ENCODE data around the gene ST8SIA1. TPM values are rescaled to one million over a fixed set of nuclear protein-coding genes. Genes with fewer than 3 reads are reported as not detected.

ST8SIA1 gene
- total and polyA plus RNA-seq, 2 of the 4 experiments (the other 2 are of a cell fraction), result not detected

DNA sequence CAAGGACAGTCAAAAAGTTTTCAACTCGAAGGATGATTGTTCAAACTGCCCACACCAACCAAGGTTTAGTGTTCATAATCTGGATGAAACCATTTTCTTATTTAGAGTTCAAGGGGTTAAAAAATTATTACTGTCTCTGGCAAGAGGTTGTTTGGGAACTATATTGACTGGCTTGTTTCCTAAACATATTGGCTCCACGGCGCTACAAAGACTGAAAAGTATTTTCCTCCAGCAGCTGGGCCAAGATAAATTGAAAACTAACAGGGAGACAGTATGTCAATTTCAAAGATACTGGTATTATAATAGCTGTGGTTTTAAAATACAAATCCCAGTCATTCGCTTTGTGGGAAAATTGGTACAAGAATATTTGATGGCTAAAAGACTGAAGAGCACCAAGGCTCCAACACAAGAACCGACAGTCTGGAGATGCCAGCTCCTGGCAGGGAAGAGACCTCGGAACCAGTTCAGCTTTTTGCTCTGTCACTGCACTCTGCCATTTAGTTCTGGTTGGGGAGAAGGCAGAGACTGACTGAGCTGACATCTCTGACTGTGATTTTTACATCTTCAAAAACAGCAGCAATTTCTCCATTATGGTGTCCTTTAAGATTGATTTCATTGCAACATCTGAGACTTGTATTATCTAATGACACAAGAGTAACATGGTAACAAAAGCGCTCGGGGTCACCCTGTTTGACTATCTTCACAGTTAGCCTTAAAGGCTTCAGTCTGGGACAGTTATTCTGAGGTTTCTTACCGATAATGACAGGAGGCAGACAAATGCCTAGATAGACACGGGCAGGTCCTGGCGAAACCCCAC, 62.0 kb downstream of the ST8SIA1 start:
- Histone ChIP-seq H2AK9ac (replicated peaks; ENCODE audit: low read depth, low read length, poor library complexity) (no peak overlapping the region), H3K27me3 (ENCODE audit: control insufficient read depth, insufficient read depth, low read length) (no peaks in the 10 kb centered on the region), H3K9ac (ENCODE audit: low read depth, low read length) (no peak overlapping the region), H2BK5ac (ENCODE audit: low read depth, low read length, poor library complexity, severe bottlenecking) (no peak overlapping the region), H4K91ac (ENCODE audit: insufficient read depth, low read depth, low read length) (no peak overlapping the region; the same call in 1 of the 2 replicates), H2AFZ (replicated peaks; ENCODE audit: low read length, poor library complexity) (no peak overlapping the region), H2AK5ac (ENCODE audit: low read depth, low read length) (no peak overlapping the region), H3K23ac (ENCODE audit: low read depth, low read length) (no peak overlapping the region), H3K79me1 (ENCODE audit: low read depth in 1 of 2, low read length in 2 of 2) (no peaks in the 10 kb centered on the region), H2BK15ac (ENCODE audit: low read depth, low read length) (peak overlapping the region; percentile 50), H3K18ac (ENCODE audit: low read depth, low read length) (peak overlapping the region; percentile 70; the same call in 1 of the 2 replicates), H2BK120ac (ENCODE audit: low read depth, low read length) (0 out of 2 replicates have a peak overlapping the region, but pooled peaks have one; percentile 60), H4K20me1 (ENCODE audit: insufficient read depth, low read length) (no peaks in the 10 kb centered on the region), H3K36me3 (ENCODE audit: control insufficient read depth, insufficient read depth, low read length) (no peaks in the 10 kb centered on the region), H4K8ac (ENCODE audit: low read depth in 2 of 2, low read length in 2 of 2) (no peak overlapping the region; a peak in 2 of 4 replicates), H3K9me1 (ENCODE audit: insufficient read depth, low read length) (peaks cover 5% of the 10 kb centered on the region), H3K4me3 (ENCODE audit: insufficient read depth, low read depth, low read length) (no peak overlapping the region), H4K5ac (ENCODE audit: low read depth, low read length) (peak overlapping the region; percentile 51; the same call in 1 of the 2 replicates), H3K9me3 (ENCODE audit: control insufficient read depth, insufficient read depth, low read length) (no peaks in the 10 kb centered on the region), H3K4me1 (ENCODE audit: control insufficient read depth, insufficient read depth, low read length) (peaks cover 11% of the 10 kb centered on the region), H3K14ac (replicated peaks; ENCODE audit: low read depth, low read length) (no peak overlapping the region), H3K4ac (ENCODE audit: low read depth, low read length) (peak overlapping the region; percentile 24; the same call in 1 of the 2 replicates), H2BK20ac (ENCODE audit: low read depth, low read length) (peak overlapping the region; percentile 81), H3K4me2 (ENCODE audit: low read depth, low read length) (no peak overlapping the region), H3K56ac (ENCODE audit: extremely low read depth, insufficient read depth, low read length) (no peak overlapping the region), H3K27ac (ENCODE audit: insufficient read depth, low read length) (no peak overlapping the region)
- intact Hi-C loops (cut with micrococcal nuclease) (loop anchor here (5.0 kb wide), 1 partner anchor 40 kb away; no protein-coding TSS in a partner anchor), in situ Hi-C loops (cut with MboI; ENCODE audit: low sequenced_read_pairs) (no loop called here), dilution Hi-C loops (cut with HindIII; ENCODE audit: low sequenced_read_pairs, unreplicated experiment) (no loop called here)
- BruUV-seq (replicated peaks), result no TSS peak
- 70% methylated on average over 2 of the region's 11 CpGs; no CpG with 5 or more reads in 1 of the 2 experiments for WGBS, 2 experiments (ENCODE audit: extremely low coverage in 2 of 2, insufficient read length in 1 of 2)
- POLR2A ChIA-PET (ENCODE audit: unreplicated experiment), result no interaction called here
- ATAC-seq (ENCODE audit: low read depth) (no peak), DNase-seq (no peak)
- CTCF ChIA-PET, result no interaction called here
- TF ChIP-seq FOS (IDR thresholded peaks at IDR 0.05; ENCODE audit: low read depth, low read length) (no peak), MAFK (IDR thresholded peaks at IDR 0.05; ENCODE audit: low read depth, low read length) (no peak), CEBPB (IDR thresholded peaks at IDR 0.05; ENCODE audit: low read depth, low read length) (no peak), MXI1 (IDR thresholded peaks at IDR 0.05; ENCODE audit: borderline replicate concordance, low read depth, low read length) (no peak), NFE2L2 (IDR thresholded peaks at IDR 0.05; ENCODE audit: low read depth, low read length) (no peak), CHD1 (IDR thresholded peaks at IDR 0.05; ENCODE audit: low read depth, low read length) (no peak), BHLHE40 (IDR thresholded peaks at IDR 0.05; ENCODE audit: low read depth, low read length) (no peak), RAD21 (IDR thresholded peaks at IDR 0.05; ENCODE audit: low read length) (no peak), POLR2A (IDR thresholded peaks at IDR 0.05; ENCODE audit: low read depth, low read length) (no peak), RFX5 (IDR thresholded peaks at IDR 0.05; ENCODE audit: low read depth, low read length) (no peak), MAZ (IDR thresholded peaks at IDR 0.05; ENCODE audit: borderline replicate concordance, low read depth, low read length) (no peak), SMC3 (IDR thresholded peaks at IDR 0.05; ENCODE audit: low read depth, low read length) (no peak)
- TF ChIP-seq, protein P1, sequence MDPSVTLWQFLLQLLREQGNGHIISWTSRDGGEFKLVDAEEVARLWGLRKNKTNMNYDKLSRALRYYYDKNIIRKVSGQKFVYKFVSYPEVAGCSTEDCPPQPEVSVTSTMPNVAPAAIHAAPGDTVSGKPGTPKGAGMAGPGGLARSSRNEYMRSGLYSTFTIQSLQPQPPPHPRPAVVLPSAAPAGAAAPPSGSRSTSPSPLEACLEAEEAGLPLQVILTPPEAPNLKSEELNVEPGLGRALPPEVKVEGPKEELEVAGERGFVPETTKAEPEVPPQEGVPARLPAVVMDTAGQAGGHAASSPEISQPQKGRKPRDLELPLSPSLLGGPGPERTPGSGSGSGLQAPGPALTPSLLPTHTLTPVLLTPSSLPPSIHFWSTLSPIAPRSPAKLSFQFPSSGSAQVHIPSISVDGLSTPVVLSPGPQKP (IDR thresholded peaks at IDR 0.05; ENCODE audit: borderline replicate concordance, low read depth, low read length), result no peak
- TF ChIP-seq, protein P2, sequence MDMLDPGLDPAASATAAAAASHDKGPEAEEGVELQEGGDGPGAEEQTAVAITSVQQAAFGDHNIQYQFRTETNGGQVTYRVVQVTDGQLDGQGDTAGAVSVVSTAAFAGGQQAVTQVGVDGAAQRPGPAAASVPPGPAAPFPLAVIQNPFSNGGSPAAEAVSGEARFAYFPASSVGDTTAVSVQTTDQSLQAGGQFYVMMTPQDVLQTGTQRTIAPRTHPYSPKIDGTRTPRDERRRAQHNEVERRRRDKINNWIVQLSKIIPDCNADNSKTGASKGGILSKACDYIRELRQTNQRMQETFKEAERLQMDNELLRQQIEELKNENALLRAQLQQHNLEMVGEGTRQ (IDR thresholded peaks at IDR 0.05; ENCODE audit: low read depth, low read length), result no peak
- TF ChIP-seq, protein P3, sequence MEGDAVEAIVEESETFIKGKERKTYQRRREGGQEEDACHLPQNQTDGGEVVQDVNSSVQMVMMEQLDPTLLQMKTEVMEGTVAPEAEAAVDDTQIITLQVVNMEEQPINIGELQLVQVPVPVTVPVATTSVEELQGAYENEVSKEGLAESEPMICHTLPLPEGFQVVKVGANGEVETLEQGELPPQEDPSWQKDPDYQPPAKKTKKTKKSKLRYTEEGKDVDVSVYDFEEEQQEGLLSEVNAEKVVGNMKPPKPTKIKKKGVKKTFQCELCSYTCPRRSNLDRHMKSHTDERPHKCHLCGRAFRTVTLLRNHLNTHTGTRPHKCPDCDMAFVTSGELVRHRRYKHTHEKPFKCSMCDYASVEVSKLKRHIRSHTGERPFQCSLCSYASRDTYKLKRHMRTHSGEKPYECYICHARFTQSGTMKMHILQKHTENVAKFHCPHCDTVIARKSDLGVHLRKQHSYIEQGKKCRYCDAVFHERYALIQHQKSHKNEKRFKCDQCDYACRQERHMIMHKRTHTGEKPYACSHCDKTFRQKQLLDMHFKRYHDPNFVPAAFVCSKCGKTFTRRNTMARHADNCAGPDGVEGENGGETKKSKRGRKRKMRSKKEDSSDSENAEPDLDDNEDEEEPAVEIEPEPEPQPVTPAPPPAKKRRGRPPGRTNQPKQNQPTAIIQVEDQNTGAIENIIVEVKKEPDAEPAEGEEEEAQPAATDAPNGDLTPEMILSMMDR (conservative IDR thresholded peaks at IDR 0.05; ENCODE audit: low read depth, low read length), result no peak
